ENCODE measurements around the gene PIGM.

GRCh38 chr1:160025314-160025713, 6.5 kb downstream of the PIGM start:
- no peak for TF ChIP-seq CTCF (IDR thresholded peaks at IDR 0.05; ENCODE audit: insufficient read depth, low read length)
- no peak for TF ChIP-seq POLR2AphosphoS5 (IDR thresholded peaks at IDR 0.05; ENCODE audit: low read depth)
- no peak for TF ChIP-seq REST (IDR thresholded peaks at IDR 0.05; ENCODE audit: insufficient replicate concordance, low read depth)
